Measurements from ENCODE around the gene CRTAP. TPM values are rescaled to one million over a fixed set of nuclear protein-coding genes. Genes with fewer than 3 reads are reported as not detected.
"Not testable (repeated sequence)": the region's sequence is repeated elsewhere in the genome, so short reads cannot be mapped to it uniquely, and the experiment has no call there.

Gene CRTAP
- total and polyA plus RNA-seq, 5 donors from 2014 or later: 44.0 to 112 (median 97.5) TPM

- Mint-ChIP-seq H3K27me3 (no peaks in the 10 kb centered on the region), H3K4me1 (peaks cover 23 to 46% (median 34%) of the 10 kb centered on the region in 4 donors), H3K9me3 (no peaks in the 10 kb centered on the region), H3K4me3 (no peak overlapping the region), H3K27ac (peak overlapping the region in 1 of 3 donors; percentile 40), H3K36me3 (peaks cover 26% of the 10 kb centered on the region)
- DNase-seq (no peak), ATAC-seq (ENCODE audit: low read depth in 2 of 2) (no peak)
- Histone ChIP-seq H3K4me1 (ENCODE audit: control insufficient read depth, insufficient read depth, low read length, poor library complexity, severe bottlenecking) (peaks cover 10% of the 10 kb centered on the region), H3K4me3 (ENCODE audit: low read depth, low read length) (no peak overlapping the region), H3K9me3 (ENCODE audit: control insufficient read depth in 2 of 2, low read length in 2 of 2) (no peaks in the 10 kb centered on the region), H3K27me3 (ENCODE audit: control insufficient read depth, insufficient read depth, low read length) (no peaks in the 10 kb centered on the region), H3K36me3 (ENCODE audit: control insufficient read depth, insufficient read depth, low read length) (peaks cover 6% of the 10 kb centered on the region), H3K27ac (ENCODE audit: insufficient read depth, low read length, poor library complexity, severe bottlenecking) (no peak overlapping the region)
Observed at GRCh38 chr3:33075995-33076394, 37.8 kb upstream of the CRTAP start.

- Mint-ChIP-seq H3K4me3 (no peak overlapping the region), H3K27ac (no peak overlapping the region), H3K36me3 (peaks cover 19% of the 10 kb centered on the region), H3K9me3 (no peaks in the 10 kb centered on the region), H3K27me3 (no peaks in the 10 kb centered on the region), H3K4me1 (peaks cover 18 to 43% (median 29%) of the 10 kb centered on the region in 4 donors)
- Histone ChIP-seq H3K4me1 (ENCODE audit: control insufficient read depth, insufficient read depth, low read length, poor library complexity, severe bottlenecking) (peaks cover 7% of the 10 kb centered on the region), H3K36me3 (ENCODE audit: control insufficient read depth, insufficient read depth, low read length) (peaks cover 4% of the 10 kb centered on the region), H3K27me3 (ENCODE audit: control insufficient read depth, insufficient read depth, low read length) (no peaks in the 10 kb centered on the region), H3K27ac (ENCODE audit: insufficient read depth, low read length, poor library complexity, severe bottlenecking) (no peak overlapping the region), H3K9me3 (ENCODE audit: control insufficient read depth in 2 of 2, low read length in 2 of 2) (no peaks in the 10 kb centered on the region), H3K4me3 (ENCODE audit: low read depth, low read length) (no peak overlapping the region)
- ATAC-seq (ENCODE audit: low read depth in 2 of 2) (no peak), DNase-seq (no peak)
Observed at GRCh38 chr3:33076952-33077351, 36.9 kb upstream of the CRTAP start.

- Mint-ChIP-seq H3K9me3 (no peaks in the 10 kb centered on the region), H3K4me1 (peaks cover 16 to 41% (median 31%) of the 10 kb centered on the region in 4 donors), H3K4me3 (no peak overlapping the region), H3K27me3 (no peaks in the 10 kb centered on the region), H3K27ac (peak overlapping the region in 1 of 3 donors; percentile 25), H3K36me3 (peaks cover 15% of the 10 kb centered on the region)
- no peak overlapping the region for H3K27ac ChIP-seq (ENCODE audit: insufficient read depth, low read length, poor library complexity, severe bottlenecking)
- H3K4me1 ChIP-seq (ENCODE audit: control insufficient read depth, insufficient read depth, low read length, poor library complexity, severe bottlenecking): peaks cover 6% of the 10 kb centered on the region
- H3K9me3 ChIP-seq (ENCODE audit: control insufficient read depth in 2 of 2, low read length in 2 of 2): no peaks in the 10 kb centered on the region
- H3K4me3 ChIP-seq (ENCODE audit: low read depth, low read length): no peak overlapping the region
- ATAC-seq (ENCODE audit: low read depth in 2 of 2): no peak
- no peak for DNase-seq
- no peaks in the 10 kb centered on the region for H3K27me3 ChIP-seq (ENCODE audit: control insufficient read depth, insufficient read depth, low read length)
- H3K36me3 ChIP-seq (ENCODE audit: control insufficient read depth, insufficient read depth, low read length): peaks cover 4% of the 10 kb centered on the region
Observed at GRCh38 chr3:33077976-33078375, 35.8 kb upstream of the CRTAP start.

- not testable (repeated sequence) for H3K27ac ChIP-seq (ENCODE audit: insufficient read depth, low read length, poor library complexity, severe bottlenecking); H3K9me3 Mint-ChIP-seq; H3K4me3 ChIP-seq (ENCODE audit: low read depth, low read length); H3K27me3 ChIP-seq (ENCODE audit: control insufficient read depth, insufficient read depth, low read length); H3K9me3 ChIP-seq (ENCODE audit: control insufficient read depth in 2 of 2, low read length in 2 of 2); H3K4me1 ChIP-seq (ENCODE audit: control insufficient read depth, insufficient read depth, low read length, poor library complexity, severe bottlenecking); DNase-seq; ATAC-seq (ENCODE audit: low read depth in 2 of 2); H3K4me3 Mint-ChIP-seq; H3K27me3 Mint-ChIP-seq; H3K36me3 ChIP-seq (ENCODE audit: control insufficient read depth, insufficient read depth, low read length)
- Mint-ChIP-seq H3K36me3 (peaks cover 15% of the 10 kb centered on the region), H3K27ac (peak overlapping the region in 1 of 3 donors; percentile 2), H3K4me1 (peaks cover 10 to 41% (median 31%) of the 10 kb centered on the region in 4 donors)
Observed at GRCh38 chr3:33079813-33080212, 34.0 kb upstream of the CRTAP start.

DNA sequence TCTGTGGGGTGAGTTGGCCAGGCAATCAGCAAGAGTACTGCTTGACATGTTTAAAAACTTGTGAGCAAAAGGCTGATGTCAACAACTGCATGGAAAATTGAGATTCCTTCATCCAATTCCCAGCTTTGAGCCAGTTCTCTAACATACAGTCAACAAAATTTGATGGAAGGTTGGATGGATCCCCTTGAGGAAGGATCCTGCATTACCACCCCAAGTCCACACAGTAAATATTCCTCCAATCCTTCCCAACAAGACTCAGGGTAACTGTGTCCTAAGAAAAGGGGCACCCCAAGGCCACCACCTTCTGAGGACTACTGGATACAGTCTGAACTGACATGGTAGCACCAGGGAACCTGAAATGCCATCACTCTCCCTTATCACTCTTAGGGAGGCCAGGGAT is 32.0 kb upstream of the CRTAP start:
- H3K4me3 ChIP-seq (ENCODE audit: low read depth, low read length): no peak overlapping the region
- no peaks in the 10 kb centered on the region for H3K36me3 ChIP-seq (ENCODE audit: control insufficient read depth, insufficient read depth, low read length)
- H3K27me3 ChIP-seq (ENCODE audit: control insufficient read depth, insufficient read depth, low read length): no peaks in the 10 kb centered on the region
- Mint-ChIP-seq H3K4me3 (no peak overlapping the region), H3K36me3 (peaks cover 10% of the 10 kb centered on the region), H3K9me3 (no peaks in the 10 kb centered on the region), H3K27ac (no peak overlapping the region), H3K4me1 (peaks cover 10 to 42% (median 34%) of the 10 kb centered on the region in 4 donors), H3K27me3 (no peaks in the 10 kb centered on the region)
- ATAC-seq (ENCODE audit: low read depth in 2 of 2) (no peak), DNase-seq (no peak)
- H3K4me1 ChIP-seq (ENCODE audit: control insufficient read depth, insufficient read depth, low read length, poor library complexity, severe bottlenecking): no peaks in the 10 kb centered on the region
- no peaks in the 10 kb centered on the region for H3K9me3 ChIP-seq (ENCODE audit: control insufficient read depth in 2 of 2, low read length in 2 of 2)
- no peak overlapping the region for H3K27ac ChIP-seq (ENCODE audit: insufficient read depth, low read length, poor library complexity, severe bottlenecking)

- no peak overlapping the region for H3K4me3 Mint-ChIP-seq
- no peaks in the 10 kb centered on the region for H3K27me3 Mint-ChIP-seq
- H3K9me3 ChIP-seq (ENCODE audit: control insufficient read depth in 2 of 2, low read length in 2 of 2): no peaks in the 10 kb centered on the region
- H3K4me1 ChIP-seq (ENCODE audit: control insufficient read depth, insufficient read depth, low read length, poor library complexity, severe bottlenecking): peaks cover 8% of the 10 kb centered on the region
- ATAC-seq (ENCODE audit: low read depth in 2 of 2) (no peak), DNase-seq (no peak)
- no peaks in the 10 kb centered on the region for H3K27me3 ChIP-seq (ENCODE audit: control insufficient read depth, insufficient read depth, low read length)
- no peak overlapping the region for H3K27ac ChIP-seq (ENCODE audit: insufficient read depth, low read length, poor library complexity, severe bottlenecking)
- H3K9me3 Mint-ChIP-seq: no peaks in the 10 kb centered on the region
- H3K4me1 Mint-ChIP-seq: peaks cover 25 to 54% (median 44%) of the 10 kb centered on the region in 4 donors
- peaks cover 3% of the 10 kb centered on the region for H3K36me3 Mint-ChIP-seq
- no peaks in the 10 kb centered on the region for H3K36me3 ChIP-seq (ENCODE audit: control insufficient read depth, insufficient read depth, low read length)
- H3K27ac Mint-ChIP-seq: peak overlapping the region in 1 of 3 donors; percentile 24
- no peak overlapping the region for H3K4me3 ChIP-seq (ENCODE audit: low read depth, low read length)
Observed at GRCh38 chr3:33083958-33084357, 29.9 kb upstream of the CRTAP start.

GRCh38 chr3:33088691-33089090 is 25.1 kb upstream of the CRTAP start:
- peaks cover 44% of the 10 kb centered on the region for H3K4me1 ChIP-seq (ENCODE audit: control insufficient read depth, insufficient read depth, low read length, poor library complexity, severe bottlenecking)
- no peaks in the 10 kb centered on the region for H3K27me3 Mint-ChIP-seq
- peaks cover 34 to 84% (median 70%) of the 10 kb centered on the region in 4 donors for H3K4me1 Mint-ChIP-seq

DNA sequence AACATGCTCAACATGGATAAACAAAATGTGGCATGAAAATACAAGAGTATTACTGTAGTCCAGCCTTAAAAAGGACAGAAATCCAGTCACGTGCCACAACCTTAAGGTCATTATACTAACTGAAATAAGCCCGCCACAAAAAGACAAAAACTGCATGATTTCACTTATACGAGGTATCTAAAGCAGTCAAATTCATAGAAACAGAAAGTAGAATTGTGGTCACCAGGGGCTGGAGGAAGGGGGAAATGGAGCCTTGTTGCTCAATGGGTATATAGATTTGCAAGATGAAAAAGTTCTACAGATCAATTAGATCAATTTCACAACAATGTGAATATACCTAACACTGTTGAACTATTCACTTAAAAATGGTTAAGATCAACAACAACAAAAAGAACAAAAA is 24.3 kb upstream of the CRTAP start:
- Histone ChIP-seq H3K4me3 (ENCODE audit: low read depth, low read length) (peak overlapping the region; percentile 68), H3K9me3 (ENCODE audit: control insufficient read depth in 2 of 2, low read length in 2 of 2) (no peaks in the 10 kb centered on the region), H3K36me3 (ENCODE audit: control insufficient read depth, insufficient read depth, low read length) (peaks cover 23% of the 10 kb centered on the region), H3K27ac (ENCODE audit: insufficient read depth, low read length, poor library complexity, severe bottlenecking) (peak overlapping the region; percentile 21), H3K4me1 (ENCODE audit: control insufficient read depth, insufficient read depth, low read length, poor library complexity, severe bottlenecking) (peaks cover 44% of the 10 kb centered on the region), H3K27me3 (ENCODE audit: control insufficient read depth, insufficient read depth, low read length) (no peaks in the 10 kb centered on the region)
- H3K4me3 Mint-ChIP-seq: peak overlapping the region; percentile 24 to 73 (median 54)
- H3K36me3 Mint-ChIP-seq: peaks cover 29% of the 10 kb centered on the region
- no peaks in the 10 kb centered on the region for H3K27me3 Mint-ChIP-seq
- peaks cover 0 to 2% (median 0%) of the 10 kb centered on the region in 7 donors for H3K9me3 Mint-ChIP-seq
- peaks cover 34 to 85% (median 71%) of the 10 kb centered on the region in 4 donors for H3K4me1 Mint-ChIP-seq
- peak overlapping the region; percentile 63 to 90 (median 67) for H3K27ac Mint-ChIP-seq
- DNase-seq (peak in 2 of 3 donors; percentile 36 to 80), ATAC-seq (ENCODE audit: low read depth in 2 of 2) (peak; percentile 56 to 59)

More at GRCh38 chr3:33088691-33089090, 25.1 kb upstream of the CRTAP start:
- Histone ChIP-seq H3K27ac (ENCODE audit: insufficient read depth, low read length, poor library complexity, severe bottlenecking) (no peak overlapping the region), H3K4me3 (ENCODE audit: low read depth, low read length) (peak overlapping the region; percentile 68), H3K36me3 (ENCODE audit: control insufficient read depth, insufficient read depth, low read length) (peaks cover 18% of the 10 kb centered on the region), H3K9me3 (ENCODE audit: control insufficient read depth in 2 of 2, low read length in 2 of 2) (no peaks in the 10 kb centered on the region), H3K27me3 (ENCODE audit: control insufficient read depth, insufficient read depth, low read length) (no peaks in the 10 kb centered on the region)
- Mint-ChIP-seq H3K4me3 (peak overlapping the region in 3 of 4 donors; percentile 28 to 62 (median 47)), H3K36me3 (peaks cover 28% of the 10 kb centered on the region), H3K27ac (peak overlapping the region; percentile 11 to 90 (median 67)), H3K9me3 (peaks cover 0 to 2% (median 0%) of the 10 kb centered on the region in 7 donors)
- ATAC-seq (ENCODE audit: low read depth in 2 of 2) (no peak), DNase-seq (no peak)
